DMS 273 treated with DMSO at 0.1 percent for 48 hours (cell line): Measurements from ENCODE around the gene TEX264.

Source experiments
- DNase-seq: peaks from one replicate; lab custom pipeline; 2025; lab: John Stamatoyannopoulos, UW

TEX264 gene

DNA sequence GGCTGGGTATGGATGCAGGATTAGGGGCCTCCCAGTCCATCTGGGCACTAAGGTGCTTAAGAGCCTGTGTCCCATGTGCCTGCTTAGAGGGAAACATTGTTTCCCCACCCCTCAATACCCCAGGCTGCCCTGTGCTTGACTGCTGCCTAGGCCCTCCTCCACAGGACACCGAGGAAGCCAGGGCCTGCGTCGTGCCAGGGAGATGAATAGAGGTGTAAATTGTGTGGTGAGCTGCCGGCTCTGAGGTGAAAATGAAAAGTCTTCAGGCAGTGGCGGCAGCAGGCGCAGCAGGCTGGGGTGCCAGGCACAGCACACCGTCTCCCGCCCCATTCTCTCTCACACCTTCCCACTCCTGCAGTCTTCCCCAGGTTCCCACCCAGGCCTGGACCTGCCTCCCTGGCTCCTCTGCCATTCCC lies 21.9 kb downstream of the TEX264 start:
- DNase-seq, result no peak

DNA sequence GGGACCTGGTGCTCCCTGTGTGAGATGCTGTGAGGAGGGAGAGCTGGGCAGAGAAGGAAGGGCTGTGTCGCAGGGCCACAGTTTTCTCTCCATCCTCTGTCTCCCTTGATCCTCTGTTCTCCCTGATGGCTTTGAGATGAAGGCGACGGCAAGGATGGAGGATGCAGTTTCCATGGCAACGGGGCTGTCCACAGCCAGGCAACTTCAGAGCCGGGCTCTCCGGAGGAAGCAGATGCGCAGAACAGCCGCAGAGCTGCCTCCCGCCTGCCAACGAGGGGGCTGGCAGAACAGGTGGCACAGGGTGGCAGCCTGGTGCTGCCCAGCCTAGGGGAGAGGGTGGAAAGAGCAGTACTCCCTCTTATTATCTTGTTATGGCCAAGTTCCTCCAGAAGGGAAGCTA lies 25.9 kb downstream of the TEX264 start:
- no peak for DNase-seq

DNA sequence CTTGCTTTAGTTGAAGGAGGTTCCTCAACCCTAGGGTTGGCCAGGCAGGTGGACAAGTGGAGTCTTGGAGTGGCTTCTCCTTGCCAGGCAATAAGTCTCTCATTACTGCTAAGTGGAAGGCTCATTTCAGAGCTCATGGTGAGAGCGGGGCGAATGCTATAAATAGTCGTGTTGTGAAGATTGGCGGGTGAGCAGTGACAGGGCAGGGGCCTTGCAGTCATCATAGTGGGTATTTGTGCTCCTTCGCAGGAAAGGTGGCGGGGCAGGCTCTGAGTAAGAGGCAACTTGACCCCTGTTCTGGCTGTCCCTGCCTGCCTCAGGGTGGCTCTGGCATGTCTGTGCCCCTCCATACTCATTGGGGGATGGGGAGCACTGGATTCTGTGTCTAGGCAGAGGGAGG lies 27.2 kb downstream of the TEX264 start:
- no peak for DNase-seq

DNA sequence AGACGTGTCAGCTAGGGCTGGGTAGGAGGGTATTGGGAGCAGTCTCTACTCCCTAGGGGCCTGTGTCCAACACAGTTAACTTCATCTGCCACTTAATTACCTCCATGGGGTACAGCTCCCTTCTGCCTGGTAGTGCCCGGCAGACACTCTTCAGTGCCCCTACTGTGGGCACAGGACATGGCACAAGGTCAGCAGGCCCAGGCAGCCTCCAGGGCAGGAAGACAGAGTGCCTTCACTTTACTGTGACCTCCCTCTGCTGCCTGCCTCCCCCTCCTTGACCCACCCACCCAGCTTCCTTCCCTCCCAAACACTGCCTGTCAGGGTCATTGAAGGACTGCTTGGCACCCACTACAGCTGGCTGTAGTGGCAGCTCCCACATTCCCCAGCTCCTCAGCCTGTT lies 29.4 kb downstream of the TEX264 start:
- DNase-seq, result no peak

DNA sequence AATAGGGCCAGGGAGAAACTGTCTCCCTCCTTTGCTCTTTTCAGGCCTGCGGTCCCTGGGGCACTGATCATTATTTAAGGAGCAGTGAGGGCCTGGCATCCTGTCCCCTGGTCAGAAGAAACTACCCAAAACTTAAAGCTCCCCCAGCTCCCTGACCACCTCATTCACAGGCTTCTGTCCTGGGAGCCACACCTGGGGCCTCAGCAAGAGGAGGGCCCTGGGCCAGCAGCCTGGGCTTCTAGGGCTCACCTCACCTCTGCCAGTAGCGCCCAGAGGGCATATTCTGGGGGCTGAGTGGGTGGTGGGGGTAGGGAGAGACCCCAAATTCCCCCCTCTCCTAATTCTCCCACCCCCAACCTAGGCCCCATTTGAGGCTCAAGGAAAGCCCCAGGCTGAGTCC lies 31.1 kb downstream of the TEX264 start:
- no peak for DNase-seq

DNA sequence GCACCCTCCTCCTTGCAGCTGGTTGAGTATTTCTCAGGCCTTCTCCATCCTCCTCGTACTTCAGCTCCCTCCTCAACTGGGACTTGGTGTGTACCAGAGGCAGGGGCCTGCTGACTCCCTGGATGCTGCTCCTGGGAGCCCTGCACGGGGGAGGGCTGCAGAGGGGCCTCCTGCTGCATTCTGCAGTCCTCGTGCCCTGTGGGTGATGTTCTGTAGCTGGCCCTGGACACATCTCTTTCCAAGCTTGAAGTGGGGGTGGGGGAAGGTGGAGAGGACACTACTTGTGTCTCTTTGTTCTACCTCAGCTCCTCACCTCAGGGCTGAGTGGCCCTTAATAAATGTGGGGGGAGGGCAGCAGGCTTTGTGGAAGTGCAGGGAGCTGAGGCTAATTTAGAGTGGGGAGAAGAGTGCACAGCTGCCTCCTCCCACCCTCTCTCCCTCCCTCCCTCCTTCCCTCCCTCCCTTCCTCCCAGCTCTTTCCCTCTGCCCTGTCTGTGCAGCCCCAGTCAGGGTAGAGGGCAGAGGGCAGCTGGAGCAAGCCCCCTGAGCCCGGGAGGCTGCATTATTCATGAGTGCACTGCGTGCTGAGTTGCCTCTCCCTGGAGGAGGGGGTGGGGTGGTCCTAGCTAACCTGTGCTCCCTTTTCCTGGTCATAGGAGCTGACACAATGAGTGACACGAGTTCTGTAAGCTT lies 32.2 kb downstream of the TEX264 start:
- DNase-seq, result no peak

DNA sequence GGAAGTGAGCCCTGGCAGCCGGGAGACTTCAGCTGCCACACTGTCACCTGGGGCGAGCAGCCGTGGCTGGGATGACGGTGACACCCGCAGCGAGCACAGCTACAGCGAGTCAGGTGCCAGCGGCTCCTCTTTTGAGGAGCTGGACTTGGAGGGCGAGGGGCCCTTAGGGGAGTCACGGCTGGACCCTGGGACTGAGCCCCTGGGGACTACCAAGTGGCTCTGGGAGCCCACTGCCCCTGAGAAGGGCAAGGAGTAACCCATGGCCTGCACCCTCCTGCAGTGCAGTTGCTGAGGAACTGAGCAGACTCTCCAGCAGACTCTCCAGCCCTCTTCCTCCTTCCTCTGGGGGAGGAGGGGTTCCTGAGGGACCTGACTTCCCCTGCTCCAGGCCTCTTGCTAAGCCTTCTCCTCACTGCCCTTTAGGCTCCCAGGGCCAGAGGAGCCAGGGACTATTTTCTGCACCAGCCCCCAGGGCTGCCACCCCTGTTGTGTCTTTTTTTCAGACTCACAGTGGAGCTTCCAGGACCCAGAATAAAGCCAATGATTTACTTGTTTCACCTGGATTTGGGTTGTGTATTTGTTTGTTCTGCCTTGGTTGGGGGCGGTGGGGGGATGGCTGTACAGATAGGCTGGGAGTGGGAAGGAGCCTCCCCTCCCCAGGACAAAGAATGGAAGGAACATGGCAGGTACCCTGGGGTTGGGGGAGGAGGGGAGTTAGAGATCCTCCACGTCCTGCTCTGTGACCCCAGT lies 32.9 kb downstream of the TEX264 start:
- DNase-seq, result no peak

DNA sequence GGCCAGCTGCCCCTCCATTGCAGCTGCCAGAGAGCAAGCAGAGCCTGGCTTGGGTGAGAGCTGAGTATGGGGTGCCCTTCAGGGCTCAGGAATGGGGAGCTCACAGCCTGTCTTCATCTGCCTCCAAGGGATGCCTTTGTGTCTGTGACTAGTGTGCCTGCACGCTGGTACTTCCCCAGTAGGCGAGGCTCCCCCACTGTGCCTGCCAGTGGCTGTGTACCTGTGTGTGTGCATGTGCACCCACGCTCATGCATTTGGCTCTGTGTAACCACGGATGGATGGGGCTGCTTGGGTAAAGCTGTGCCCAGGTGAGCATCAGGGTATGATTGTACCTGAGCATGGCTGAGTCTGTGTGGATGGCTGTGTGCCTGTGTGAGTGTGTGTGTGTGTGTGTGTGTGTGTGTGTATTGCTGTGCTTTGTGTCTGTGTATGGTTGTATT lies 33.5 kb downstream of the TEX264 start:
- DNase-seq, result no peak

DNA sequence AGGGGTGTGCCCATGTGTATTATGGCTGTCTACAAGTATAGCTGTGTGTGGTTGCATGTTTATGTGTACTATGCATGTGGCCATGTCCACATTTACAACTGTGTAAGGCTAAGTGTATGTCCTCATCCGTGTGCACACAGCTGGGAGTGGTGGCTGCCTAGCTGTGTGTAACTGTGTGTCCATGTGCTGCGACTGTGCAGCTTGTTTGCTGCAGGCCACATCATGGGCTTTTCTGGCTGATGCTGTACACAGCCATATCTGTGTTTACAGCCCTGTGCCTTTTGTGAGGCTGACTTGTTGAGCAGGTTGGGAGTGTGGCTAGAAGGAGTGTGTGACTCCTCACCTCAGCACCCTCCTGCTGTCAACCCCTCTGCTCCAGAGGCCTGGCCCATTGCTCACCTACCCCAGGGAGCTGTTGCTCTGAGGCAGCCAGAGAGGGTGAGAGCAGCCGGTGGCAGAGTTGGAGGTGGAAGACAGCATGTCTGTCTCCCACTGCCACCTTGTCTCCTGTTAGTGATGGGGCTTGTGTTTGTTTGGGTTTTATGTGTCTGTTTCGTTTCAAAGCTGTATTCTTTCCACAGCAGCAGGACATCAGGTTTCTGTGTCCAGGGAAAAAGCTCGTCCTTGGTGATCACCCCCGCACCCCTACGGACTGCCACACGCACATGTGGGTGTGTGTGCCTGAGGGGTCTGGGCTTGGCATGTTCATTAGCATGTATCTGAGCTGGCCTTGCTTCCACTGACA lies 34.4 kb downstream of the TEX264 start:
- DNase-seq, result no peak

DNA sequence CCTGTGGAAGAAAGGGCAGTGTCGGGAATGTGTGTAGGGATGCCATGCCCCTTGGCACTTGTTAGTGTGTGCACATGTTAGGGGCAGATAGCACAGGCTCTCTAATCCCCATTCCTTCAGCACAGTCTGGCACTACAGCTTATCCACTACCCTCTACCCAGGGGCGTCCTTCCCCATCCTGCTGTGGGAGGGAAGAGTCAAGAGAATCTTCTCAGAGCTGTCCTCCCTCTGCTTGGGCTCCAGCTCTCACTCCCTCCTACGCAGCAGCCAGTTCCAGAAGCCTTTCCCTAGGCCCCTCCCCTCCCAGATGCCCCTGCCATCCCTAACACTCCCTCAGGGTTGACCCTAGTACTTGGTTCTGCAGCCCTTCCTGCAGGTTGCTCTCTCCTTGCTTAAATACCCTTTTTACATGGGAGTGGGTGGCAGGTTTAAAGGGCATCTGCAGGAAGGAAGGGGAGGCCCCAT lies 35.0 kb downstream of the TEX264 start:
- DNase-seq, result no peak

DNA sequence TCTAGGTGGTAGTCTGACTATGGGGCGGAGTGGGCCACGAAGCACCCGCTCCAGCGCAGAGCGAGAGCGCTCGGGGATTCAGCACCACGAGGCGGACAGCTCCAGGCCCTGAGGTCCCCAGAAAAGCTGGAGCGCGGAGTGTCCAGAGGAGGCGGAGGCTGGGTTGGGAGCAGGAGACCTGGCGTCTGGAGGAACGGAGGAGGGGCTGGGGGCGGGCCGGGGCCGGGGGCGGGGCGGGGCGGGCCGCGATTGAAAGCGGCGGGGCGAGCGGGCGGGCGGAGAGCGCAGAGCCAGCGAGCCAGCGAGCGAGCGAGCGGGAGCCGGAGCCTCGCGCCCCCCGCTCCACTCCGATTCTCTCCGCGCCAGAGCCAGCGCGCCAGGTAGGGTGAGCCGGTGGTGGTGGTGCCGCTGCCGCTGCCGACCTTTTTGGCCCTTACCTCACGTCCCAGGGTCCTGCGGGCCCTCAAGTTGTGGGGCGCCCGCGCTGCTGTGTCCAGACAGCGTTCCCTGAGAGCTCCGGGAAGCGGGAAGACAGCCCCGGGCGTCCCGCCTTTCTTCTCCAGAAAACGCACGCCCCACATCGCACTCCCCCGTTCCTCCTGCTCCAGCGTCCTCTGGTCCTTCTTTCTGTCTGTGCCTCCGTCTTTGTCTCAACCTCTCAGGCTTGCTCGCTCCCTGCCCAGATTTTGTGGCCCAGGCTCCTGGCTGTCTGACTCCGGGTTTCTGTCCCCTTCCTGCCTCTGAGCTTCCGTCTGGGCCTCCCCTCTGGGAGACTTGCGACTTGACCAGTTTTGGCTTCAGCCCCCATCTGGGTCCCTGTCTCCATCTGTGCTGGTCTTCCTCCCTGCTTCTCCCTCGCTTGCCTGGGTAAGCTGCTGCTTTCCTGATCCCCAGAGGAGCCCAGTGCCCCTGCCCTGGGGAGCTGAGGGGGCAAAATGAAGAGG lies 36.0 kb downstream of the TEX264 start, which contains the start of gene GRM2:
Gene GRM2 (plus strand): TSS at position 281 of the 944 bp plus-strand sequence. CDS start 1,916 bp downstream, outside the sequence.
- DNase-seq, result peak; percentile 41

DNA sequence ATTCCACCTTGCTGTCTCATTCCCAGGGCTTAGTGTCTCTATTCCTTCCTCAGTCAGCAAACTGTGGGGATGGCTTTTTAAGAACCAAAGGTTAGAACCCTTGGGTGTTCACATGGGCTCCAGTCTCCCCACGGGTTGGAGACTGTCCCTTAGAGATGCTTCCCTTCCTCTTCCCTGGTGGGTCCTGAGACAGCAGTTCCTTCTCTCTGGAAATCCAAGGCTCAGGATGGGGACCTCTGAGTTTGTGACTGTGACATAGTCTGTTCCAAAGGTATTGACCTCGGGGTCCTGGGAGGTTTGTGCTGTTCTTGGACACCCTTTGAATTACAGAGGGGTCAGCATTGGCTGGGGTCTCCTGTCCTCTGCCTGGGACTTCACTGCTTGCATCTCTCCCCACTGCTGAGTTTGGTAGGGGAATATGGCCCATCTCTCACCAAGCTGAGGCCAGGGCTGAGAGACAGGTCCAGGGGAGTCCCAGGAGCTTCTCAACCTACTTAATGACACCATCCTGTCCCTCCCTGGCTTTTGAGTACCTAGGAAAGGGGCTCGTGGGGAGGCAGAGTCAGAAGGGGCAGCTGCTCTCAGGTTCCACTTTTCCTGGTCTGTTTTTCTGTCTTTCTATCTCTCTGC lies 37.3 kb downstream of the TEX264 start:
- no peak for DNase-seq

DNA sequence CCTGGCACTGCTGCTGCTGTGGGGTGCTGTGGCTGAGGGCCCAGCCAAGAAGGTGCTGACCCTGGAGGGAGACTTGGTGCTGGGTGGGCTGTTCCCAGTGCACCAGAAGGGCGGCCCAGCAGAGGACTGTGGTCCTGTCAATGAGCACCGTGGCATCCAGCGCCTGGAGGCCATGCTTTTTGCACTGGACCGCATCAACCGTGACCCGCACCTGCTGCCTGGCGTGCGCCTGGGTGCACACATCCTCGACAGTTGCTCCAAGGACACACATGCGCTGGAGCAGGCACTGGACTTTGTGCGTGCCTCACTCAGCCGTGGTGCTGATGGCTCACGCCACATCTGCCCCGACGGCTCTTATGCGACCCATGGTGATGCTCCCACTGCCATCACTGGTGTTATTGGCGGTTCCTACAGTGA lies 38.0 kb downstream of the TEX264 start:
- no peak for DNase-seq

DNA sequence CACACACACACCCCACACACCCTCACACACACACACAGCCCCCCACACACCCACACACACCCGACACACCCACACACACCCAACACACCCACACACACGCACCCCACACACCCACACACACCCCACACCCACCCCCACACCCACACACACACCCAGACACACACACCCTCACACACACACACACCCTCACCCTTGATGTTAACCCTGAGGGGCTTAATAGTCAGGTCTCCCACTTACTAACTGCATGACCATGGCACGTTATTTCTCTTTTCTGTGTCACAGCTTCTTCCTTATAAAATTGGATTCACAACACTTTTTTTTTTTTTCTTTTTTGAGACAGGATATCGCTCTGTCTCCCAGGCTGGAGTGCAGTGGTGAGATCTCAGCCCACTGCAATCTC lies 38.6 kb downstream of the TEX264 start:
- DNase-seq, result no peak

DNA sequence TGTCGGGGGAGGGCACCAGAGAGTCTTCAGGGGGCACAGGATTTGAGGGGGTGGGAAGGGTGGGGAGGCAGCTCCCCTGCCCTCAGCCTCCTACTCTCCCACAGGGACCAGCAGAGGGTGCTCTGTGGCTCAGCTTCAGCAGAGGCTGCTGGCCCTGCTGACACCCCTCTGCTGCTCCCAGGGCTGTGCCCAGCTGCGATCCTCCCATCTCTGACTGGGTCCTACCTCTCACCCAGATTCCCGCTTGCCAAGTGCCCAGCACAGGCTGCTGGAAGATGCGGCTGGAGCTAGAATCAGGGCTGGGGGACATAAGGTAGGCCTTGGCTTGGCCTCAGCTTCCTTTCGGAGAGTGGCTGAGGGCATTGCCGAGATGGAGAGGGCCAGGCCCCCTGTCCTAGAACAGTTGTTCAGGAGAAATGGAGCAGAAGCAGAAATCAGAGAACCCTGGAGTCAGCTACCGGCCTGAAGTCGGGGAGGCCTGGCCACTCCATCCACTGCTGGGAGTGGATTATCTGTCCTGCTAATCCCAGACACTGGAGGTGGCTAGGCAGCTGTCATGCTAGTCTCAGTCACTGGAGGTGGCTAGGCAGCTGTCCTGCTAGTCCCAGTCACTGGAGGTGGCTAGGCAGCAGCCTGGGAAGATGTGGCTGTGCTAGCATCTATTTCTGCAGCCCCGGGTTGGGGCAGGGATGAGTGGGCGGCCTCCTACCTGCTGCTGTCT lies 39.7 kb downstream of the TEX264 start:
- no peak for DNase-seq

DNA sequence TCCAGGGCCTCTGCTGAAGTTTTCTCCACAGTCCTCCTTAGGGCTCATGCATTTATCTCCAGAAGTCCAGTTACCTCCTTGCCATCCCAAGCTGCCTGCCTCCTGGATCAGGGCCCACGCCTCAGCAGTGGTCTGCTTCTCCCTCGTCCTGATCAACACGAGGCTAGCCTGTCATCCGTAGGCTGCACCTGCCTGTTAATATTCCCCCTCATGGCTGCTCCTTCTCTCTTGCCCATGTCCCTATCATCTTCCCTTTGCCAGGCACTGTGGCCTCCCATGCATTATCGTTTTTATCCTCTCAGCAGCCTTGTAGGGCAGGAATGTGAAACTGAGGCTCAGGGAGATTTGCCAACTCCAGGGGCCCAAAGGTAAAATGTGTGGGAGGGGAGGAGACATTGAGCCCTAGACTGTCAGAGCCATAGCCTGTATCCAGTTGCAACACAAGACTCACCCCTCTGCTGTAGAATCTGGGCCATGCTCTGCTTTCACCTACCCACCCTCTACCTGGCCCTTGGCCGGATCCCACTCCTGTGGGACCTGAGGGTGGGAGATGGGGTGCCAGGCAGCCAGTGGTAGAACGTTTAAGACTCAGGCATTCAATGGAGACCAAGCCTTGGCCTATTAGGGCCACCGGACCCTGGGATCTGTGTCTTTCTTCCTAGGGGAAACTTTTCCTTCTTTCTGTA lies 40.4 kb downstream of the TEX264 start:
- no peak for DNase-seq

DNA sequence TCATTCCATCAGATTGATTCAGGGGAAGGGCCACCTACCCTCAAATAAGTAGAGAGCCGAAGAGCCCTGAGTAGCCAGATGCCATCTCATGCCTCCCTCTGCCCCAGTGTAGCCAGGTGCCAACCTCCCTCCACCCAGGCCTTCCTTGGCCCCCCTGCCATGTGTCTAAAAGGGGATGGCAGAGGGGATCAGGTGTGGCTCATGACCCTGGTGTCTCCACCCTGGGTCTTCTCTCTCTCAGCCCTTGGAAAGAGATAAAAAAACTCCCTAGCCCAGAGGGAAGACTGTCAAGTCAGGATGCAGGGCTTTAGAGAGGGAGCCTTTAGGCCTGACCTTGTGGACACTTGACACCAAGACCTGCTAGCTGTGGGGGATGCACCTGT lies 41.0 kb downstream of the TEX264 start:
- no peak for DNase-seq

DNA sequence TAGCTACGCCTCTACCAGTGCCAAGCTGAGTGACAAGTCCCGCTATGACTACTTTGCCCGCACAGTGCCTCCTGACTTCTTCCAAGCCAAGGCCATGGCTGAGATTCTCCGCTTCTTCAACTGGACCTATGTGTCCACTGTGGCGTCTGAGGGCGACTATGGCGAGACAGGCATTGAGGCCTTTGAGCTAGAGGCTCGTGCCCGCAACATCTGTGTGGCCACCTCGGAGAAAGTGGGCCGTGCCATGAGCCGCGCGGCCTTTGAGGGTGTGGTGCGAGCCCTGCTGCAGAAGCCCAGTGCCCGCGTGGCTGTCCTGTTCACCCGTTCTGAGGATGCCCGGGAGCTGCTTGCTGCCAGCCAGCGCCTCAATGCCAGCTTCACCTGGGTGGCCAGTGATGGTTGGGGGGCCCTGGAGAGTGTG lies 41.5 kb downstream of the TEX264 start:
- no peak for DNase-seq

DNA sequence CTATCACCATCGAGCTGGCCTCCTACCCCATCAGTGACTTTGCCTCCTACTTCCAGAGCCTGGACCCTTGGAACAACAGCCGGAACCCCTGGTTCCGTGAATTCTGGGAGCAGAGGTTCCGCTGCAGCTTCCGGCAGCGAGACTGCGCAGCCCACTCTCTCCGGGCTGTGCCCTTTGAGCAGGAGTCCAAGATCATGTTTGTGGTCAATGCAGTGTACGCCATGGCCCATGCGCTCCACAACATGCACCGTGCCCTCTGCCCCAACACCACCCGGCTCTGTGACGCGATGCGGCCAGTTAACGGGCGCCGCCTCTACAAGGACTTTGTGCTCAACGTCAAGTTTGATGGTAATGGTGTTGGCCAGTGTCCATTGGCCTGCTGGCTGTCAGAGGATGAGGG lies 41.9 kb downstream of the TEX264 start:
- no peak for DNase-seq
